ENCODE data around the gene OXCT2. TPM values are rescaled to one million over a fixed set of nuclear protein-coding genes. Genes with fewer than 3 reads are reported as not detected.
"Not testable (repeated sequence)": the region's sequence is repeated elsewhere in the genome, so short reads cannot be mapped to it uniquely, and the experiment has no call there.

The OXCT2 gene
- total RNA-seq, 1 experiment from 2014 or later = 1.3 TPM

DNA sequence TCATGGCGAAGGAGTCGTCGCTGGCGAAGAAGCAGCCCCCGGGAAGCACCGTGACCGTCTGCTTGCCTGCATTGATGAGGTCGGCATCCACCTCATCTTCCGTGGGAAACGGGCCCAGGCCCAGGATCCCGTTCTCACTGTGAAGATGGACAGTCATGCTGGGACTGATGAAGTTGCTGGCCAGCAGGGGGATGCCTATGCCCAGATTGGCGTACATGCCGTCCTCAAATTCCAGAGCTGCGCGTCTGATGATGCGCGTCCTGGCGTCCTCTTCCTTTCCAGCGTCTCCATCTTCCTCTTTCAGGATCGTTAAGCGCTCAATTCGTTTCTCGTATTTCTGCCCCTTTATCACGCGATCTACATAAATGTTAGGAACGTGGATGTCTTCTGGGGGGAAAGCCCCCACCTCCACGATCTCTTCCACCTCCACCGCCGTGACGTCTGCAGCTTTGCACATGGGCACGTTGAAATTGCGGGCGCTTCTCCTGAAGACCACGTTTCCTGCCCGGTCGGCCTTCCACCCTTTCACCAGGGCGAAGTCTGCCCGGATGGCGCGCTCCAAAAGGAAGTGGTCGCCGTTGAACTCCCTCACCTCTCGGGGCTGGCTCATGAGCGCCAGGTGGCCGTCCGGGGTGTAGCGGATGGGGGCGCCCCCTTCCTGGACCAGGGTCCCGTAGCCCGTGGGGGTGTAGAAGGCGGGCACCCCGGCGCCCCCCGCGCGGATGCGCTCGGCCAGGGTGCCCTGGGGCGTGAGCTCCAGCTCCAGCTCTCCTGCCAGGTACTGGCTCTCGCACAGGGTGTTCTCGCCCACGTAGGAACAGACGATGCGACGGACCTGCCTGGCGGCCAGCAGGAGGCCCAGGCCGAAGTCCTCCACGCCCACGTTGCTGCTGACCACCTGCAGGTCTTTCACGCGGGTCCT, 787 bp downstream of the OXCT2 start:
- not testable (repeated sequence) for H3K4me3 ChIP-seq, H2AFZ ChIP-seq

GRCh38 chr1:39769502-39769901, 1.6 kb downstream of the OXCT2 start:
- H3K4me2 ChIP-seq; H3K9me2 ChIP-seq (ENCODE audit: insufficient read depth); H3K9me3 ChIP-seq (ENCODE audit: insufficient read depth, low read depth); intact Hi-C loops (cut with micrococcal nuclease; ENCODE audit: unreplicated experiment); CTCF ChIA-PET; H4K20me1 ChIP-seq (ENCODE audit: insufficient read depth); H3K4me1 ChIP-seq (replicated peaks; ENCODE audit: insufficient read depth); H3K27me3 ChIP-seq (ENCODE audit: insufficient read depth, low read depth); DNase-seq; H3K27ac ChIP-seq; H3K79me2 ChIP-seq (ENCODE audit: low read depth); H3K4me3 ChIP-seq; H2AFZ ChIP-seq; BruUV-seq (replicated peaks); POLR2A ChIA-PET (ENCODE audit: unreplicated experiment); H3K36me3 ChIP-seq (ENCODE audit: low read depth); H3F3A ChIP-seq (ENCODE audit: insufficient read depth, low read depth): not testable (repeated sequence)

More for the DNA sequence above, 787 bp downstream of the OXCT2 start:
- H3F3A ChIP-seq (ENCODE audit: insufficient read depth, low read depth); H3K4me1 ChIP-seq (replicated peaks; ENCODE audit: insufficient read depth); H4K20me1 ChIP-seq (ENCODE audit: insufficient read depth); H3K36me3 ChIP-seq (ENCODE audit: low read depth); BruUV-seq (replicated peaks); H3K27ac ChIP-seq; POLR2A ChIA-PET (ENCODE audit: unreplicated experiment); CTCF ChIA-PET; DNase-seq; H3K9me2 ChIP-seq (ENCODE audit: insufficient read depth); H3K27me3 ChIP-seq (ENCODE audit: insufficient read depth, low read depth); intact Hi-C loops (cut with micrococcal nuclease; ENCODE audit: unreplicated experiment); H3K79me2 ChIP-seq (ENCODE audit: low read depth); H3K4me2 ChIP-seq; H3K9me3 ChIP-seq (ENCODE audit: insufficient read depth, low read depth): not testable (repeated sequence)

DNA sequence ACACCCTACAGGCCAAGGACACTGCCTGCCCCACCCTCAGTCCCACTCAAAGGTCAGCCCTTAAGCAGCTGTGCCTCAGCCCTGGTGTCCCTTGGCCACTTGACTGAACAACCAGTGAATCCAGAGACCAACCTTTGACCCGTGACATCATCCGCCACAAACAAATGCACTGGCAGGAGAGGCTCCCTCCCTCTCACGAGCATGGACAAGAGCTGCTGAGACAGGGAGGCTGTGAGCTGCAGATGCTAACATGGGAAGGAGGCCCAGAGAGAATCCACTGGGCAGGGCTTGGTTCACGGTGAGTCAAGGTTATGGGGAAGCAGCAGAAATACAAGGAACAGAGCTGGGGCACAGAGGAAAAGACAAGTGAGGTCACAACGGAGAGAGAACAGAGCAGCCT, 4.7 kb downstream of the OXCT2 start:
- H3K9me2 ChIP-seq (ENCODE audit: insufficient read depth); DNase-seq; H3K27ac ChIP-seq; H3F3A ChIP-seq (ENCODE audit: insufficient read depth, low read depth); H3K27me3 ChIP-seq (ENCODE audit: insufficient read depth, low read depth); H3K4me2 ChIP-seq; CTCF ChIA-PET; intact Hi-C loops (cut with micrococcal nuclease; ENCODE audit: unreplicated experiment); H3K9me3 ChIP-seq (ENCODE audit: insufficient read depth, low read depth); H3K36me3 ChIP-seq (ENCODE audit: low read depth); H2AFZ ChIP-seq; POLR2A ChIA-PET (ENCODE audit: unreplicated experiment); H3K79me2 ChIP-seq (ENCODE audit: low read depth); H3K4me3 ChIP-seq; H4K20me1 ChIP-seq (ENCODE audit: insufficient read depth); H3K4me1 ChIP-seq (replicated peaks; ENCODE audit: insufficient read depth); BruUV-seq (replicated peaks): not testable (repeated sequence)

- H3K27ac ChIP-seq; DNase-seq; H3K4me3 ChIP-seq; H3F3A ChIP-seq (ENCODE audit: insufficient read depth, low read depth); H3K79me2 ChIP-seq (ENCODE audit: low read depth); H3K9me3 ChIP-seq (ENCODE audit: insufficient read depth, low read depth); H3K36me3 ChIP-seq (ENCODE audit: low read depth); H3K27me3 ChIP-seq (ENCODE audit: insufficient read depth, low read depth); H3K4me1 ChIP-seq (replicated peaks; ENCODE audit: insufficient read depth); H2AFZ ChIP-seq; POLR2A ChIA-PET (ENCODE audit: unreplicated experiment); H4K20me1 ChIP-seq (ENCODE audit: insufficient read depth); BruUV-seq (replicated peaks); intact Hi-C loops (cut with micrococcal nuclease; ENCODE audit: unreplicated experiment); CTCF ChIA-PET; H3K4me2 ChIP-seq; H3K9me2 ChIP-seq (ENCODE audit: insufficient read depth): not testable (repeated sequence)
Observed at GRCh38 chr1:39764512-39764911, 6.6 kb downstream of the OXCT2 start.

- POLR2A ChIA-PET (ENCODE audit: unreplicated experiment) = interaction anchor here (0.6 kb wide), 1 partner anchor 1210 kb away, joined by 15 read pairs; no protein-coding TSS in a partner anchor
- H3K36me3 ChIP-seq (ENCODE audit: low read depth); H3K4me3 ChIP-seq; BruUV-seq (replicated peaks); H2AFZ ChIP-seq; DNase-seq; CTCF ChIA-PET; H3K9me3 ChIP-seq (ENCODE audit: insufficient read depth, low read depth); H3K79me2 ChIP-seq (ENCODE audit: low read depth); intact Hi-C loops (cut with micrococcal nuclease; ENCODE audit: unreplicated experiment); H3K27me3 ChIP-seq (ENCODE audit: insufficient read depth, low read depth); H3K4me2 ChIP-seq; H3K27ac ChIP-seq; H4K20me1 ChIP-seq (ENCODE audit: insufficient read depth); H3K4me1 ChIP-seq (replicated peaks; ENCODE audit: insufficient read depth); H3K9me2 ChIP-seq (ENCODE audit: insufficient read depth); H3F3A ChIP-seq (ENCODE audit: insufficient read depth, low read depth): not testable (repeated sequence)
Observed at GRCh38 chr1:39763619-39764374, 7.4 kb downstream of the OXCT2 start.
